HepG2 (cell line): ENCODE results near the gene NTF3. TPM values are rescaled to one million over a fixed set of nuclear protein-coding genes. Genes with fewer than 3 reads are reported as not detected.

Source experiments
- ATAC-seq: fragments of 200-7000 bp; cut with Tn5 transposase; 3 replicates; pipeline ENCODE4 v1.9.1; 2020; ENCODE audit warnings: mild to moderate bottlenecking, moderate library complexity
- BruUV-seq: library from RNA; stranded (reverse); fragments of 400-500 nt; replicated peaks from 2 replicates; lab custom pipeline; 2021; lab: Mats Ljungman, UMichigan
- CTCF ChIA-PET: fragments of 300-600 bp; formaldehyde crosslinking; extraction: SDS; loops from one replicate; lab custom pipeline; 2021; ENCODE audit warnings: low total read pairs, inconsistent platforms, low intra/inter-chr PET ratio; lab: Yijun Ruan, JAX
- POLR2A ChIA-PET: fragments of 350-600 bp; sonication (Branson Sonifier 250); formaldehyde crosslinking; loops from one replicate; lab custom pipeline; 2020; ENCODE audit warnings: antibody characterized with exemption, inconsistent platforms; lab: Yijun Ruan, JAX
- DNase-seq: peaks from one replicate; pipeline ENCODE4 v3.0.0-alpha.2; 2015; ENCODE audit warnings: low spot score
- FAIRE-seq: peaks from 3 replicates; lab custom pipeline; 2011; peaks lifted over from hg19 to GRCh38; lab: Jason Lieb, UNC
- H2AFZ ChIP-seq: one replicate; pipeline ENCODE4 v1.6.1; 2011; ENCODE audit warnings: low read length, inconsistent platforms
- H3K27ac ChIP-seq: fragments of 300-600 bp; 3 replicates; pipeline ENCODE4 v1.8.0; 2011; ENCODE audit warnings: mixed run types, mild to moderate bottlenecking, mixed read lengths, low read length, inconsistent platforms; ENCODE audit not compliant: insufficient read depth; ENCODE audit errors: extremely low read length
- H3K27me3 ChIP-seq, 2 experiments: fragments of 200-600 bp in 1 of 2; 2 replicates in 1 of 2; 3 replicates in 1 of 2; pipeline versions ENCODE4 v1.6.0 to v1.8.0; 2011; ENCODE audit warnings: low read length in 2 of 2, mild to moderate bottlenecking in 2 of 2, moderate library complexity in 2 of 2, inconsistent platforms in 1 of 2; ENCODE audit not compliant: insufficient read depth in 2 of 2, control insufficient read depth in 1 of 2
- H3K36me3 ChIP-seq, 2 experiments: fragments of 200-600 bp in 1 of 2; replicated peaks in 1 of 2; 2 replicates in 1 of 2; 3 replicates in 1 of 2; pipeline versions ENCODE4 v1.5.1 to v1.8.0; 2011; ENCODE audit warnings: low read length in 2 of 2, inconsistent platforms in 1 of 2; ENCODE audit not compliant: insufficient read depth in 2 of 2, control insufficient read depth in 1 of 2
- H3K4me1 ChIP-seq: 2 replicates; pipeline ENCODE4 v1.5.1; 2012; ENCODE audit warnings: low read length, inconsistent platforms; ENCODE audit not compliant: insufficient read depth
- H3K4me2 ChIP-seq: 2 replicates; pipeline ENCODE4 v1.6.0; 2011; ENCODE audit warnings: low read depth, low read length, inconsistent platforms
- H3K4me3 ChIP-seq, 3 experiments: fragments of 200-600 bp in 1 of 3; sonication (generic), shearing (Covaris generic) in 1 of 3; replicated peaks in 1 of 3; 2 replicates each; pipeline ENCODE4 v1.5.1; 2011 to 2016; ENCODE audit warnings: low read length in 3 of 3, inconsistent platforms in 2 of 3, low read depth in 2 of 3, mild to moderate bottlenecking in 2 of 3, control low read depth in 1 of 3, mixed read lengths in 1 of 3; ENCODE audit not compliant: insufficient read depth in 1 of 3
- H3K79me2 ChIP-seq: one replicate; pipeline ENCODE4 v1.6.1; 2011; ENCODE audit warnings: low read length, inconsistent platforms; ENCODE audit not compliant: insufficient read depth
- H3K9ac ChIP-seq: 2 replicates; pipeline ENCODE4 v1.6.0; 2011; ENCODE audit warnings: mild to moderate bottlenecking, low read depth, low read length, inconsistent platforms; ENCODE audit not compliant: insufficient read depth
- H3K9me3 ChIP-seq: 2 replicates; pipeline ENCODE4 v1.5.1; 2012; ENCODE audit warnings: mild to moderate bottlenecking, low read length
- H4K20me1 ChIP-seq: 2 replicates; pipeline ENCODE4 v1.6.0; 2011; ENCODE audit warnings: inconsistent platforms, mild to moderate bottlenecking, low read length, moderate library complexity; ENCODE audit not compliant: insufficient read depth
- AFF4 ChIP-seq: sonication (generic); formaldehyde crosslinking; IDR thresholded peaks from 2 replicates; pipeline ENCODE4 v1.4.0; 2020; ENCODE audit warnings: missing genetic modification reagents
- ARID2 ChIP-seq: sonication (generic); formaldehyde crosslinking; IDR thresholded peaks from 2 replicates; pipeline ENCODE4 v1.8.1; 2022; ENCODE audit warnings: mild to moderate bottlenecking, missing genetic modification reagents, borderline replicate concordance
- HOXA9 ChIP-seq: sonication (generic); formaldehyde crosslinking; IDR thresholded peaks from 2 replicates; pipeline ENCODE4 v1.8.1; 2022; ENCODE audit warnings: missing genetic modification reagents, mild to moderate bottlenecking, moderate library complexity, borderline replicate concordance
- LRRFIP1 ChIP-seq: sonication (generic); formaldehyde crosslinking; conservative IDR thresholded peaks from 2 replicates; pipeline ENCODE4 v1.4.0; 2020; ENCODE audit warnings: missing genetic modification reagents
- MAFF ChIP-seq: IDR thresholded peaks from 2 replicates; pipeline ENCODE4 v1.6.1; 2011; ENCODE audit warnings: low read depth, low read length, improper control_type of control experiment
- NCOA1 ChIP-seq: sonication (generic); formaldehyde crosslinking; IDR thresholded peaks from 2 replicates; pipeline ENCODE4 v1.9.0; 2021; ENCODE audit warnings: missing genetic modification reagents
- NRL ChIP-seq: sonication (generic); formaldehyde crosslinking; IDR thresholded peaks from 2 replicates; pipeline ENCODE4 v1.5.0; 2020; ENCODE audit warnings: missing genetic modification reagents, mild to moderate bottlenecking, moderate library complexity, borderline replicate concordance
- RCOR2 ChIP-seq: IDR thresholded peaks from 2 replicates; pipeline ENCODE4 v1.6.1; 2016; ENCODE audit warnings: missing biosample characterization, missing genetic modification reagents
- SMARCC2 ChIP-seq: fragments of 450-650 bp; IDR thresholded peaks from 2 replicates; pipeline ENCODE4 v1.6.1; 2017; ENCODE audit warnings: antibody characterized with exemption, mild to moderate bottlenecking
- TOE1 ChIP-seq: sonication (generic); formaldehyde crosslinking; IDR thresholded peaks from 2 replicates; pipeline ENCODE4 v1.4.0; 2020; ENCODE audit warnings: mild to moderate bottlenecking, missing genetic modification reagents
- TOPORS ChIP-seq: sonication (generic); formaldehyde crosslinking; IDR thresholded peaks from 2 replicates; pipeline ENCODE4 v1.8.0; 2023; ENCODE audit warnings: mild to moderate bottlenecking, missing genetic modification reagents
- XBP1 ChIP-seq: sonication (generic); formaldehyde crosslinking; IDR thresholded peaks from 2 replicates; pipeline ENCODE4 v1.5.0; 2020; ENCODE audit warnings: missing genetic modification reagents
- ZEB1 ChIP-seq: IDR thresholded peaks from 2 replicates; pipeline ENCODE4 v1.6.1; 2012; ENCODE audit warnings: mild to moderate bottlenecking, low read depth, inconsistent platforms; ENCODE audit not compliant: insufficient replicate concordance
- ZNF143 ChIP-seq: sonication (generic); formaldehyde crosslinking; IDR thresholded peaks from 2 replicates; pipeline ENCODE4 v1.4.0; 2020; ENCODE audit warnings: missing genetic modification reagents
- ZNF160 ChIP-seq: sonication (generic); formaldehyde crosslinking; IDR thresholded peaks from 2 replicates; pipeline ENCODE4 v1.8.0; 2022; ENCODE audit warnings: mild to moderate bottlenecking, inconsistent platforms, missing genetic modification reagents
- ZNF326 ChIP-seq: sonication (generic); formaldehyde crosslinking; IDR thresholded peaks from 2 replicates; pipeline ENCODE4 v1.4.0; 2020; ENCODE audit warnings: missing genetic modification reagents, borderline replicate concordance
- ZNF709 ChIP-seq: sonication (generic); formaldehyde crosslinking; IDR thresholded peaks from 2 replicates; pipeline ENCODE4 v1.5.0; 2020; ENCODE audit warnings: mild to moderate bottlenecking, missing genetic modification reagents
- ZNF720 ChIP-seq: sonication (generic); formaldehyde crosslinking; IDR thresholded peaks from 2 replicates; pipeline ENCODE4 v1.4.0; 2020; ENCODE audit warnings: missing genetic modification reagents
- ZNF816 ChIP-seq: sonication (generic); formaldehyde crosslinking; IDR thresholded peaks from 2 replicates; pipeline ENCODE4 v1.8.0; 2022; ENCODE audit warnings: missing genetic modification reagents, mild to moderate bottlenecking, borderline replicate concordance
- WGBS: methylation state at CpG from one replicate; pipeline ENCODE4 v1.1.6; 2017; ENCODE audit warnings: low lambda C conversion rate; 5-methylcytosine and 5-hydroxymethylcytosine counted together
- in situ Hi-C: cut with HindIII; loops from 2 replicates; pipeline ENCODE4 v1.10.0; 2017; ENCODE audit warnings: low pct_unique_long_range_greater_than_20kb; ENCODE audit not compliant: extremely low pct_ligation_motif_present
- intact Hi-C: fragments of 100-400 bp; cut with micrococcal nuclease; formaldehyde crosslinking; loops from one replicate; pipeline ENCODE4 v1.10.0; 2022; ENCODE audit not compliant: unreplicated experiment
- polyA plus RNA-seq, 8 experiments: library from polyadenylated mRNA; depleted of rRNA in 3 of 8; stranded (reverse) in 7 of 8; unstranded in 1 of 8; fragments of >200 nt; fragmentation: Illumina TruSeq in 4 of 8; extraction: Trizol in 4 of 8; gene quantifications; 2 replicates each; pipeline versions ENCODE4 v1.2.1 to v1.2.3, GENCODE V29; 2011 to 2016; ENCODE audit warnings: low read depth in 4 of 8, missing spikeins in 1 of 8, mixed read lengths in 1 of 8; ENCODE audit not compliant: insufficient read depth in 1 of 8
- total RNA-seq, 5 experiments: library from RNA; depleted of rRNA; stranded (reverse); fragments of >200 nt; fragmentation: Illumina TruSeq; extraction: Trizol; gene quantifications; 2 replicates each; pipeline ENCODE4 v1.2.3, GENCODE V29; 2016; ENCODE audit warnings: low read depth in 1 of 5

NTF3 gene
- total and polyA plus RNA-seq, 2 of the 13 experiments (the other 11 are each of a cell fraction or from before 2014, with no cell fraction given), result not detected

DNA sequence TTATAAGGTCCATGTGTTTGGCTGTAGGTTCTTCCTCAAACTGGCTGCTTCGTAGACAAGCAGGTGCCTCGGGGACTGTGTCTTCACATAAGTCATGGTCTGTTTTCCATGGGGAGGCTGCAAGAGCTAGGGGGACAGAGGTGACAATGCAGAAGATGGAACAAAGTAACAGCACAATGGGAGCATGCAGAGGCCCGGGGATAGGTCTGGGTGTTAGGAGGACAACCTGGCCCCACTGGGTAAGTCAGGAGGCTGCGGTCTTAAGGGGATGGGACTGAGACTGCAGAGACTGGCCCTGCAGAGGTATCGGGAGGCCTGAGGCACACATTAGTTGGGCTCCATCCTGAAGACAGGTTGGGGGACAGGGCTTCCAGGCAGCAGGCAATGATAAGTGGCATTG is 88.9 kb downstream of the NTF3 start:
- DNase-seq (no peak), FAIRE-seq (no peak), ATAC-seq (no peak)
- Histone ChIP-seq H3K36me3 (no peaks in the 10 kb centered on the region), H4K20me1 (no peaks in the 10 kb centered on the region), H3K27ac (no peak overlapping the region), H3K79me2 (no peaks in the 10 kb centered on the region), H3K9me3 (no peaks in the 10 kb centered on the region), H3K9ac (no peak overlapping the region), H3K27me3 (peaks cover 0 to 7% of the 10 kb centered on the region in 2 experiments; a peak in 1 of 5 replicates), H3K4me3 (no peak overlapping the region), H3K4me2 (no peak overlapping the region), H3K4me1 (no peaks in the 10 kb centered on the region), H2AFZ (no peak overlapping the region)
- WGBS, result 3% methylated on average over 5 of the region's 5 CpGs
- CTCF ChIA-PET, result no interaction called here
- TF ChIP-seq MAFF (no peak), ZEB1 (no peak), ZNF160 (no peak), NCOA1 (CRISPR knock-in tag) (no peak), XBP1 (no peak), ZNF816 (CRISPR knock-in tag) (no peak), ZNF709 (CRISPR knock-in tag) (no peak), TOPORS (CRISPR knock-in tag) (no peak), AFF4 (CRISPR knock-in tag) (no peak), ZNF143 (CRISPR knock-in tag) (no peak), NRL (CRISPR knock-in tag) (no peak), ZNF326 (no peak), ARID2 (CRISPR knock-in tag) (no peak), RCOR2 (CRISPR knock-in tag) (no peak), SMARCC2 (no peak), LRRFIP1 (no peak), ZNF720 (CRISPR knock-in tag) (no peak), TOE1 (CRISPR knock-in tag) (no peak), HOXA9 (CRISPR knock-in tag) (no peak)
- intact Hi-C loops (loop anchor here (5.0 kb wide), 1 partner anchor 1744 kb away; no protein-coding TSS in a partner anchor), in situ Hi-C loops (no loop called here)
- no TSS peak for BruUV-seq
- POLR2A ChIA-PET, result no interaction called here
